ENCODE measurements around the gene GPR143. TPM values are rescaled to one million over a fixed set of nuclear protein-coding genes. Genes with fewer than 3 reads are reported as not detected.

GPR143 gene
- total and polyA plus RNA-seq, 2 experiments from 2014 or later, result not detected

DNA sequence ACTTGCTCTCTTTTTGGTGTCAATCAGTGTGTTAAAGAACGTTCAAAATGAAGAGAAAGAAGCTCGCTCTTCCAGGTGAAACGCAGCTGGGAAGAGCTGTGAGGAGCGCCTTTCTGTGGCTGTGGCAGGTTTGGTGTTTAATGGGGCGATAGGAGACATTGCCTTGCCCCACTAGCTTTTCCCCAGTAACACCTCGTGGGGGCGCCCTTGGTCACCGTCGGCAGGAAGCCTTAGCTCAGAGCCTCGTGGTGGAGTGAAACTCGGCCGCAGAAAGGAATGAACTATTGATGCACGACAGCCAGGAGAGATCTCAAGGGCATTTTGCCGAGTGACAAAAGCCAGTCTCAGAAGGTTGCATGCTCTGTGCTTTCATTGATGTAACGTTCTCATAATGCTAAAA lies 65.1 kb downstream of the GPR143 start:
- Histone ChIP-seq H2AFZ (no peak overlapping the region), H3K79me2 (ENCODE audit: insufficient read depth) (no peaks in the 10 kb centered on the region), H3K9me2 (ENCODE audit: insufficient read depth) (no peaks in the 10 kb centered on the region), H3K27me3 (replicated peaks; ENCODE audit: insufficient read depth) (no peaks in the 10 kb centered on the region), H3K9ac (no peak overlapping the region), H3K4me1 (ENCODE audit: insufficient read depth) (no peaks in the 10 kb centered on the region), H3K9me3 (ENCODE audit: low read depth) (no peaks in the 10 kb centered on the region), H3K4me3 (no peak overlapping the region), H3K27ac (no peak overlapping the region), H3F3A (ENCODE audit: insufficient read depth) (no peaks in the 10 kb centered on the region), H3K36me3 (ENCODE audit: low read depth) (no peaks in the 10 kb centered on the region), H3K4me2 (ENCODE audit: unreplicated experiment) (no peak overlapping the region), H4K20me1 (ENCODE audit: insufficient read depth) (no peaks in the 10 kb centered on the region)
- 92 to 96% methylated on average over 10 to 14 of the region's 15 CpGs for WGBS, 2 experiments (ENCODE audit: low coverage in 1 of 2, low lambda C conversion rate in 2 of 2, missing lambda C conversion rate in 2 of 2)
- in situ Hi-C loops (cut with MboI), result loop anchor here (10.0 to 25.0 kb wide), 2 partner anchors 736 to 888 kb away; partner anchors contain the start of gene FAM9A
- TF ChIP-seq EZH2 (IDR thresholded peaks at IDR 0.05; ENCODE audit: insufficient read depth, poor library complexity, severe bottlenecking) (no peak), EZH2phosphoT487 (IDR thresholded peaks at IDR 0.05; ENCODE audit: insufficient read depth, low read depth) (no peak)
- no peak for DNase-seq

DNA sequence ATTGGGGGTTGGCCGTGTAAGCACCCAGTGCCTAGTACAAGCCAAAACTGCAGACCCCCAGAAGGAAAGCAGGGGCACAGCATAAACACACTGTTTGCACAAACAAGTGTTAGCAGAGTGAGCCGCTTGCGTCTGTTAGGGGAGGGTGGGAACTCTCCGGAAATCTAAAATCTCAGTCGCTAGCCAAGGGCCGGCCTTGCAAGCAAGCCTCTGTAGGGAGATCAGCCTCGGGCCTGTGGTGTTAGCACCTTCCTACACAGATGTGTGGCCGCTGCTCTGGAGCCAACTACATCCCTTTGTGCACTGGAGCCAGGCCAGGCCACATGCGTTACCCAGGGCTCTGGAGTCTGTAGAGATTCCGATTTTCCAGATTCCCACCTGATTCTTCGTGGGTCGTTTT lies 67.1 kb downstream of the GPR143 start:
- in situ Hi-C loops (cut with MboI), result no loop called here
- no peaks in the 10 kb centered on the region for H3K9me2 ChIP-seq (ENCODE audit: insufficient read depth)
- H3K36me3 ChIP-seq (ENCODE audit: low read depth), result no peaks in the 10 kb centered on the region; the same call in 1 of the 2 replicates
- no peaks in the 10 kb centered on the region for H3K27me3 ChIP-seq (replicated peaks; ENCODE audit: insufficient read depth)
- WGBS, 2 experiments (ENCODE audit: low coverage in 1 of 2, low lambda C conversion rate in 2 of 2, missing lambda C conversion rate in 2 of 2), result 89 to 97% methylated on average over 11 to 12 of the region's 12 CpGs
- no peaks in the 10 kb centered on the region for H3K79me2 ChIP-seq (ENCODE audit: insufficient read depth)
- no peak overlapping the region for H2AFZ ChIP-seq
- H3K4me3 ChIP-seq, result no peak overlapping the region
- no peak for DNase-seq
- TF ChIP-seq EZH2phosphoT487 (IDR thresholded peaks at IDR 0.05; ENCODE audit: insufficient read depth, low read depth) (no peak), EZH2 (IDR thresholded peaks at IDR 0.05; ENCODE audit: insufficient read depth, poor library complexity, severe bottlenecking) (no peak)
- H3K4me2 ChIP-seq (ENCODE audit: unreplicated experiment), result no peak overlapping the region
- no peak overlapping the region for H3K27ac ChIP-seq
- H3F3A ChIP-seq (ENCODE audit: insufficient read depth), result no peaks in the 10 kb centered on the region
- no peaks in the 10 kb centered on the region for H4K20me1 ChIP-seq (ENCODE audit: insufficient read depth)
- no peak overlapping the region for H3K9ac ChIP-seq
- H3K4me1 ChIP-seq (ENCODE audit: insufficient read depth), result no peaks in the 10 kb centered on the region
- H3K9me3 ChIP-seq (ENCODE audit: low read depth), result no peaks in the 10 kb centered on the region

DNA sequence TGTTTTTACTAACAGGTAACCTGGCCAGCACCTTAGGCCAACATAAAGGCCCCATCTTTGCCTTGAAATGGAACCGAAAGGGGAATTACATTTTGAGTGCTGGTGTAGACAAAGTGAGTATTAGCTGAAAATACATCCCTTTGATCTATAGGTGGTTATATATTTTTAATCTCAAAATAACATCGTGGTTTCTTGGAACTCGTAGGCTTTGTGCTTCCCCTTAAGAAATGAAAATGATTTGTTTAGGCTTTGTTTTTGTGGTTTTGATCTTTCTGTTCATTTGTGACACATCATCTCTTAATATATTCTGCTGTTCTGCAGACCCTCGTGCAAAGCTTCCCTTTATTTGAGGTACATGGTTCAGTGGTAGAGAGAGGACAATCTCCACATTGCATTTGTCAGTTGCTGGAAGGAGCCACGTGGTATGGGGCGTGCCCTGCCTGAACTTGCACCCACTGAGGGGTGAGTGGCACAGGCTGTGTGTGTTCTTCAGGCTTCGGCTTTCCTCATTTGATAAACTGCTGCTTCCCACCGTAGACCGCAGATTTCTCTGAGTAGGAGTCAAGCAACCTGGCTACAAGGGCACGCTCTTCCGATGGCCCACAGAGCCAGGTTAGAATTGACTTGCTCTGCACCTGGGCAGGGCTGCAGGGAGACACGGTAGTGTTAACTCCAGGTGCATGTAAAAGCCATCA lies 72.2 kb downstream of the GPR143 start:
- TF ChIP-seq EZH2 (IDR thresholded peaks at IDR 0.05; ENCODE audit: insufficient read depth, poor library complexity, severe bottlenecking) (no peak), EZH2phosphoT487 (IDR thresholded peaks at IDR 0.05; ENCODE audit: insufficient read depth, low read depth) (no peak)

DNA sequence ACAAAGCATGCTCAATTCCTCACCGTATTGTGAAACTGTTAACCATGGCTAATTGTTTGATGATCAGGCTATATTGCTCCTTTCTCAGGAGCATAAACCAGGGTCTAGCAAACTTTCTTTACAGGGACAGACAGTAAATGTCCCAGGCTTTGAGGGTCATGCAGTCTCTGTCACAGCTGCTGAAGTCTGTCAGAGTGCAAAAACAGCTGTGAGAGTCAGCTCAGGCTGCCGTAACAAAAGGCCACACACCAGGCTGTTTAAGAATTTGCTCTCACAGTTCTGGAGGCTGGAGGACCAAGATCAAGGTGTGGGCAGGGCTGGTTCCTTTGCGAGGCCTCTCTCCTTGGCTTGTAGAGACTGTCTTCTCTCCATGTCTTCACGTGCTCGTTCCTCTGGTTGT lies 75.6 kb downstream of the GPR143 start:
- Histone ChIP-seq H3K4me2 (ENCODE audit: unreplicated experiment) (no peak overlapping the region), H3F3A (ENCODE audit: insufficient read depth) (no peaks in the 10 kb centered on the region), H3K9ac (no peak overlapping the region), H3K79me2 (ENCODE audit: insufficient read depth) (no peaks in the 10 kb centered on the region), H3K4me3 (no peak overlapping the region), H3K4me1 (ENCODE audit: insufficient read depth) (no peaks in the 10 kb centered on the region), H3K9me2 (ENCODE audit: insufficient read depth) (no peaks in the 10 kb centered on the region), H3K36me3 (ENCODE audit: low read depth) (no peaks in the 10 kb centered on the region; the same call in 1 of the 2 replicates), H3K27me3 (replicated peaks; ENCODE audit: insufficient read depth) (no peaks in the 10 kb centered on the region), H3K9me3 (ENCODE audit: low read depth) (no peaks in the 10 kb centered on the region), H2AFZ (no peak overlapping the region), H4K20me1 (ENCODE audit: insufficient read depth) (no peaks in the 10 kb centered on the region), H3K27ac (no peak overlapping the region)
- TF ChIP-seq EZH2 (IDR thresholded peaks at IDR 0.05; ENCODE audit: insufficient read depth, poor library complexity, severe bottlenecking), result no peak
- DNase-seq, result no peak
- WGBS, 2 experiments (ENCODE audit: low coverage in 1 of 2, low lambda C conversion rate in 2 of 2, missing lambda C conversion rate in 2 of 2), result 95 to 99% methylated on average over 4 to 5 of the region's 5 CpGs
- in situ Hi-C loops (cut with MboI), result no loop called here

More for the DNA sequence above, 72.2 kb downstream of the GPR143 start:
- H3K9me3 ChIP-seq (ENCODE audit: low read depth), result no peaks in the 10 kb centered on the region
- H3K9me2 ChIP-seq (ENCODE audit: insufficient read depth), result no peaks in the 10 kb centered on the region
- no peak overlapping the region for H3K4me3 ChIP-seq
- no peaks in the 10 kb centered on the region for H3K79me2 ChIP-seq (ENCODE audit: insufficient read depth)
- no peak overlapping the region for H3K9ac ChIP-seq
- no peak for DNase-seq
- no peak overlapping the region for H2AFZ ChIP-seq
- H3K4me2 ChIP-seq (ENCODE audit: unreplicated experiment), result no peak overlapping the region
- no peaks in the 10 kb centered on the region; the same call in 1 of the 2 replicates for H3K36me3 ChIP-seq (ENCODE audit: low read depth)
- in situ Hi-C loops (cut with MboI), result no loop called here
- H3F3A ChIP-seq (ENCODE audit: insufficient read depth), result no peaks in the 10 kb centered on the region
- no peak overlapping the region for H3K27ac ChIP-seq
- H3K27me3 ChIP-seq (replicated peaks; ENCODE audit: insufficient read depth), result no peaks in the 10 kb centered on the region
- H3K4me1 ChIP-seq (ENCODE audit: insufficient read depth), result no peaks in the 10 kb centered on the region
- WGBS, 2 experiments (ENCODE audit: low coverage in 1 of 2, low lambda C conversion rate in 2 of 2, missing lambda C conversion rate in 2 of 2), result 97 to 100% methylated on average over 8 to 10 of the region's 12 CpGs
- no peaks in the 10 kb centered on the region for H4K20me1 ChIP-seq (ENCODE audit: insufficient read depth)

All from GM23248 (cell line).